GM18498 (cell line): Measurements from ENCODE around the gene GSG1.
"Not testable (repeated sequence)": the region's sequence is repeated elsewhere in the genome, so short reads cannot be mapped to it uniquely, and the experiment has no call there.

ENCODE experiments used
- ATAC-seq: cut with Tn5 transposase; IDR thresholded peaks from one replicate; pipeline ENCODE4 v1.9.1; 2021; ENCODE audit warnings: mild to moderate bottlenecking, moderate library complexity; ENCODE audit not compliant: unreplicated experiment

GSG1 gene

GRCh38 chr12:13093848-13094220 is 9.6 kb downstream of the GSG1 start:
- ATAC-seq, result no peak

DNA sequence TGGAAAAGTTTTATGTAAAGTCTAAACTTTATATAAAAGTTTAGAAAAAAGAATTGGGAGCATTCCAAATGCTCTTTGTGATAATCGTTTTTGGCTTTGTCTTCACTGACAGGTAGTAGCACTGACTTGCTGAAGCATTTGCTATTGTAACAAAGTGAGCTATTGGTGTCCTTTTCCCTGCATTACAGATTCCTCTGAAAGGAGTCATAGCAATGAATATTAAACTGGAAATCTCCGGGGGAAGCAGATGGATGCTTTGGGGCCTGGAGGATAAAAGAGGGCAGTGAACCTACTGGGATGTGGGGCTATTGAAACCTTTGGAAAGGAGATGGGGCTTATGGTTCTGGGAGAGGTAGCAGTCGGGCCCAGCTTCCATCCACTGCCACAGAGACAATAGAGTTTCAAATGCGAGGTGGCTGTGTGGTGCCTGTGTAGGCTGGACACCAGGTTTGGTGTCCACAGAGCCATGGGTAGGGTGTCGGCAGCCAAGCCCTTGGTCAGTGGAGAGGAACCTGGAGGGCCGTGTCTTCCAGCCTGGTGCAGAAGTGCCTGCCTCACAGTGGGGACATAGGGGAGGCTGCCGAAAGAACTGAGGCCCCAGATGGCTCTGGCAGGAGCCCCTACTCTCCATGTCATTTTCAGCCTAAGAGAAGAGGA is 10.1 kb downstream of the GSG1 start:
- ATAC-seq, result no peak

GRCh38 chr12:13091832-13092231 is 11.6 kb downstream of the GSG1 start:
- ATAC-seq, result no peak

DNA sequence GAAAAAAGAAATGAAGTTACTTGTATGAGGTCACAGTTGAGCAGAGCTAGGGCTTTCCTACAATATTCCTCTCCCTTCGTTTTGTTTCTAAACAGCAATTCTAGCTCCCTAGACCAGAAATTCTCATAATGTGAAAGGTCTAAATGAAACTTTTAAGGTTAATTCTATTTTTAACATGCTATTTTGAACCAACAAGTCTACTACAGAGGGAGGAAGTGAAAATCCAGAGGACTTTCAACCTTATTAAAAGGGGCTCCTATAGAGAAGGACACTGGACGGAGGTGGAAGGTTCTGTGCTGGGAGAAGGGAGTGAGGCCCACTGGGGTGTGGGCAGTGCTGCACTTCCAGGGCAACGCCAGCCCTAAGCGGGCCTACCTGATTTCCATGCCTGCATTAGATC is 13.4 kb downstream of the GSG1 start:
- ATAC-seq, result no peak

DNA sequence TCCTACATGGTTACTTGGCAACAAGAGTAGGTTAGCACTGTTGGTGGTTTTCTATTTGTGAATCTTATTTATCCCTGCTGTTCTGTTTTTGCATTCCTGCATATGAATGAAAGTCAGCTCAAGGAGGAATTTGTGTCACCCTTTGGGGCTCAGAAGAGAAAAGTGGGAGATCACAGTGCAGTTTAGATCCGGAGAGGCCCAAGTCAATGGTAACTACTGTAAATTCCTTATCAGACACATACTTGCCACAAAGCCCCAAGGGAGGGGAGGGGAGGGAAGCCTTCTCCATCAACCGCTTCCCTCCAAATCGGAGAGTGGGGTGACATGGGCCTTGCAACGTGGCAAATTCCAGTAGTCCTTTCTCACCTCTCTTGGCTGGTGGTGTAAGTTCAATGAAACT is 15.0 kb downstream of the GSG1 start:
- ATAC-seq, result no peak

GRCh38 chr12:13087766-13088165 is 15.7 kb downstream of the GSG1 start:
- ATAC-seq, result no peak

GRCh38 chr12:13085968-13086686 is 17.3 kb downstream of the GSG1 start:
- ATAC-seq, result no peak

DNA sequence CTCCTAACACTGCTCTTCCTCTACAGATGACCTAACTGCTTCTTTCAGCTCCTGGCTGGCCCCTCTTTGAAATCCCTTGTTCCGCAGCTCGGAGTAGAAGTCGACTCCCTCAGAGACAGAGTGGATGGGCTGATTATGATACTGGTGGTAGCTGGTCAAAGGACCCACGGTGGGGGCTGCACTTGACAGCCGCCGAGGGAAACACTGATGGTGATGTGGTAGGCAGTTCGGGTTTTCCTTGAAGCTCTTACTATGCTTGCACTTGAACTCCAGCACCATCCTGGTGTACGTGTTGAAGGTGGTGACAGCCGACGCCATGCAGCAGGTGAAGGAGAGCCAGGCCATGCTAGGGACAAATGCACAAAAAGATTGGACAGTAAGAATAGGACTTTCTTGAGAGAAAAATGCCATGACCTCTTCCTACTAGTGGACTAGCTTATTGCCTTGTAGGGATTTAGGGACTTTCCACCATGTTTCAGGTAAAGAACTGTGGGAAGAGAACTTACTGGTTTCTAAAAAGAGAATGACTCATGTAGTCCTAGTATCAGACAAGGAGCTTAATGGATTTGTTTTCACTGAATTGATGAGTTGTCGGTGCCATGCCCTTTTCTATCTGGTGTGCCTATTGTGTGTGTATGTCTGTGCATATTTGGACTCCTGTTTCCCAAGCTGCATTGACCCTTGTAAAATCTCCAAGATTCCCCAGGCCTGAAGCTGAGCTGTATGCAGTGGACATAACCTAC is 18.4 kb downstream of the GSG1 start:
- no peak for ATAC-seq

GRCh38 chr12:13083638-13084037 is 19.8 kb downstream of the GSG1 start:
- ATAC-seq, result not testable (repeated sequence)

- no peak for ATAC-seq
Observed at GRCh38 chr12:13082861-13083260, 20.6 kb downstream of the GSG1 start.

DNA sequence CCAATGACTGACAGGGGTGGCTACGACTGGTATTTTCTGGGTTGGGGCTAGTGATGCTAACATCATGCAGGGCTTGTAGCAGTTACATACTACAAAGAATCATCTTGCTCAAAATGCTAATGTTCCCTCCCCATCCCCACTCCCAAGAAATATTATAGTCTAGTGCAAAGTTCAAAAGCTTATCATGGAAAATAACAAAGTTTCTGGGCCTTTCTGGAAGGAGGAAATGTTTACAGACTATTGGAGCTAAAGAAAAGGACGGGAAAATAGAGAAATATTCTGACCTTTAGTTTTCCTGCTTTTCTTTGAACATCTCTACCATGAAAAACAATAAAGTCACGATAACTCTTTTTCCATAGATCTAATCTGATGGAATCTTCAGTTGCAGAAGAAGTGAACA is 23.2 kb downstream of the GSG1 start:
- ATAC-seq, result no peak

DNA sequence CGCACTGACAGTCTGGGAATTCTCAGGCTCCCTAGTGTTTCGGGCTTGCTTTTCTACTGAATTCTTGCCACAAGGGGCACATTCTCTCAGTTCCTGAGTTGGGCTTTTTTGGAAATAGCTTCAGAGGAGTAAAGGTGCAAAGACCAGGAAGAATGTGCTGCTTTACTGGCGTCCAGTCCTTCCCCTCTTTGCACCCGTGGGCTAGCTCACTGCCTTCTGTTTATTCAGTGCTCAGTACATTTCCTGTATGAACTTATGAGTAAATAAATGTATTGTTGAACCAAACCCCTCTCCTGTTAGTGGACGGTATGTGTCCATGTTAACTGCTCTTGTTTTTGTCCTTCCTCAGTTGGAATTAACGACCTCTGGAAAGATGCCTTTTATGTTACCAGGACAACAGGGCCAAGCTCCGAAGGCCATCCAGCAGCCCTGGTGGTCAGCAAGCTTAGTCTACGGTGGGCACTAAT is 24.0 kb downstream of the GSG1 start:
- ATAC-seq, result no peak

GRCh38 chr12:13075786-13076570 is 27.5 kb downstream of the GSG1 start:
- ATAC-seq, result no peak

DNA sequence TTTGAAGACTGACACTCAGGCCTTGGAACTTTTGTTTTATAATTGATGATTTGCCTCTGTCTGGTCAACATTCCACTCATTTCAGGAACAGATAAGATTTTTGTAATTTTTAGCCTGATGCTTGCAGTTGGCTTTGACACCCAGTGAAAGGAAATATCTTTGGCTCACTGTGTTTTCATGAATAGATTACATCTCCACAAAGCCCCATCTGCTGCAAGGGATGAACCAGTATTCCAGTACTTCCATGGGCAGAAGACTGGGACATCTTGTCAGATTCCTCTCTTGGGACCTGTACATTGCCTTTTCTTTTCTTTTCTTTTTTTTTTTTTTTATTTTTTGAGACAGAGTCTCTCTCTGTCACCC is 28.4 kb downstream of the GSG1 start:
- ATAC-seq, result no peak

DNA sequence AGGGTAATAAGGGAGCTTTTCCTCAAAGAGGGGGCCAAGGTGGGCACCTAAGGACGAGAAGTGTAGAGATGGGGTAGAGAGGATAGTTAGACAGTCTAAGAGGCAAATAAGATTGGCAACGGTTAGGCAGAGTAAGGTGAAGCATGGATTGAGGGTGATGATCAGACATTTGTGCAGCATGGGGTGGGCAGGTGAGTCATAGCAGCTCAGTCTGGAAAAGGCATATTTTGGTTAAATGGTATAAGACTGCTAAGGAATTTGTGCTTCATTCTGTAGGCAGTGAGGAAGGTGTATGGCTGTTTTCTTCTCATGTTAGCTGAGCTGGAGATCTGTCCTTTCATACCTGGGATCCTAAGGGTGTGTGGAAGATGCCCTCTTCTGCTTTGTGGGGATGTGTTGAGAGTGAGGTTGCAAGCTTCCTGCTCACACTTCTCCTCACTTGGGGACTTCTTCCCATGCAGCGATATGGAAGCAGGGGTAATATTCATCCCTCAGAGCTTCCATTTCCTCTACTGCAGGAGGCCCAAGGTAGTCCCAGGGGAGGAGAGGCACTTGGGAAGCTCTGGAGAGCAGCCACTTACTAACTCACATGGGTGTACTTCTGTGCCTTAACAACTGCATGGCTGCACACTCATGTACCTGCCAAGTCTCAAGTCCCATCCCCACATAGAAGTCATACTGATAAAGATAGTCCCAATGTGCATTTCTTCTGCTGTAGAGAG is 28.9 kb downstream of the GSG1 start:
- no peak for ATAC-seq

GRCh38 chr12:13073173-13073572 is 30.3 kb downstream of the GSG1 start:
- ATAC-seq, result no peak

GRCh38 chr12:13071305-13072280 is 31.9 kb downstream of the GSG1 start:
- no peak for ATAC-seq

GRCh38 chr12:13069380-13069779 is 34.1 kb downstream of the GSG1 start:
- ATAC-seq, result no peak

DNA sequence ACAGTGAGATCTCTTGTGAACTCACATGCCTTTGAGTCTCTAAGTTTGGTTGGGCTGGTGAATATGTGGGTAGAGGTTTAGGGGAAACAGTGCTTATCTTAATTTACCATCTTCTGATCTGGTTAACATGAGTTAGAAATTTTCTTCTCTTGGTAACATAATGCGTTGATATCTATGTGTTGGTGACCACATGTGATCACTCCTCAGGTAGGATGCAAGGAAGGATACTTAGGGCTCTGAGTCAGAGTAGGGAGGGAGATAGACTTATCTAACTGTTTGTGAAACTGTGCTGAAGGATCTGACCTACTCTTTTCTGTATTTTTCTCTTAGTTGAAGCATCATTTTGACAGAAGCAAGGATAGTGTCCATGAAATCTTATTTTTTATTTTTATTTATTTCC is 36.1 kb downstream of the GSG1 start:
- no peak for ATAC-seq
